ENCODE results near the gene TMEM175. TPM values are rescaled to one million over a fixed set of nuclear protein-coding genes. Genes with fewer than 3 reads are reported as not detected.

Gene TMEM175
- total and polyA plus RNA-seq, 2 of the 4 experiments (the other 2 are of a cell fraction): 7.7 to 41.9 TPM

DNA sequence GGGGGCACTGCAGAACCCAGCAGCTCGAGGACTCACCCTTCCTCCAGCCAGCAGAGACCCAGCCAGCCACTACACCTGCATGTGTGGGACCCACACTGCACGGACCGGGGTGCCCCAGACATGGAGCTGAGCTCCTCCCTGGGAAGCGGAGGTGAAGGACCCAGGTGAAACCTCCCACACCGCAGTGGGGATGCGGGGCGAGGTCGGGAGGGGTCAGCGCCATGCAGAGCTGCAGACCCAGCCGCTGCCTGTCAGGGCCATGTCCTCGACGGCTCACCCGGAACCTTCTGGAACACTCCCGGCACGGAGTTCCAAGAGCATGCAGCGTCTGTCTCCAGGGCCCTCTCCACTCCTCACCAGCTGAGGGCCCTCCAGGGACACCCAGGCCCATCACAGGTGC is 42.7 kb upstream of the TMEM175 start:
- Histone ChIP-seq H4K91ac (ENCODE audit: insufficient read depth, low read depth, low read length) (no peak overlapping the region), H3K79me1 (ENCODE audit: low read depth in 1 of 2, low read length in 2 of 2) (peaks cover 2 to 14% of the 10 kb centered on the region in 2 experiments; a peak in 3 of 4 replicates), H2BK15ac (ENCODE audit: low read depth, low read length) (no peak overlapping the region), H3K9me3 (ENCODE audit: control insufficient read depth, insufficient read depth, low read length) (no peaks in the 10 kb centered on the region), H3K36me3 (ENCODE audit: control insufficient read depth, insufficient read depth, low read length) (peaks cover 67% of the 10 kb centered on the region), H3K14ac (replicated peaks; ENCODE audit: low read depth, low read length) (no peak overlapping the region), H2BK20ac (ENCODE audit: low read depth, low read length) (no peak overlapping the region), H3K4me2 (ENCODE audit: low read depth, low read length) (no peak overlapping the region), H3K4ac (ENCODE audit: low read depth, low read length) (no peak overlapping the region), H3K27ac (ENCODE audit: insufficient read depth, low read length) (no peak overlapping the region), H3K23ac (ENCODE audit: low read depth, low read length) (no peak overlapping the region), H2AK9ac (replicated peaks; ENCODE audit: low read depth, low read length, poor library complexity) (no peak overlapping the region), H4K20me1 (ENCODE audit: insufficient read depth, low read length) (peaks cover 11% of the 10 kb centered on the region), H3K4me3 (ENCODE audit: insufficient read depth, low read depth, low read length) (no peak overlapping the region), H2BK120ac (ENCODE audit: low read depth, low read length) (no peak overlapping the region), H4K8ac (ENCODE audit: low read depth in 2 of 2, low read length in 2 of 2) (no peak overlapping the region), H2BK5ac (ENCODE audit: low read depth, low read length, poor library complexity, severe bottlenecking) (no peak overlapping the region), H3K9ac (ENCODE audit: low read depth, low read length) (no peak overlapping the region), H3K56ac (ENCODE audit: extremely low read depth, insufficient read depth, low read length) (no peak overlapping the region), H4K5ac (ENCODE audit: low read depth, low read length) (no peak overlapping the region), H3K9me1 (ENCODE audit: insufficient read depth, low read length) (peaks cover 8% of the 10 kb centered on the region), H2AFZ (replicated peaks; ENCODE audit: low read length, poor library complexity) (no peak overlapping the region), H3K4me1 (ENCODE audit: control insufficient read depth, insufficient read depth, low read length) (no peaks in the 10 kb centered on the region), H3K27me3 (ENCODE audit: control insufficient read depth, insufficient read depth, low read length) (no peaks in the 10 kb centered on the region), H2AK5ac (ENCODE audit: low read depth, low read length) (no peak overlapping the region), H3K18ac (ENCODE audit: low read depth, low read length) (no peak overlapping the region)
- ATAC-seq (ENCODE audit: low read depth): no peak
- TF ChIP-seq FOS (IDR thresholded peaks at IDR 0.05; ENCODE audit: low read depth, low read length) (no peak), MXI1 (IDR thresholded peaks at IDR 0.05; ENCODE audit: borderline replicate concordance, low read depth, low read length) (no peak), MAFK (IDR thresholded peaks at IDR 0.05; ENCODE audit: low read depth, low read length) (no peak), SMC3 (IDR thresholded peaks at IDR 0.05; ENCODE audit: low read depth, low read length) (no peak), POLR2A (IDR thresholded peaks at IDR 0.05; ENCODE audit: low read depth, low read length) (no peak), RCOR1 (IDR thresholded peaks at IDR 0.05; ENCODE audit: insufficient replicate concordance, low read length) (no peak), MAZ (IDR thresholded peaks at IDR 0.05; ENCODE audit: borderline replicate concordance, low read depth, low read length) (no peak), CHD1 (IDR thresholded peaks at IDR 0.05; ENCODE audit: low read depth, low read length) (no peak)
- TF ChIP-seq, protein P1, sequence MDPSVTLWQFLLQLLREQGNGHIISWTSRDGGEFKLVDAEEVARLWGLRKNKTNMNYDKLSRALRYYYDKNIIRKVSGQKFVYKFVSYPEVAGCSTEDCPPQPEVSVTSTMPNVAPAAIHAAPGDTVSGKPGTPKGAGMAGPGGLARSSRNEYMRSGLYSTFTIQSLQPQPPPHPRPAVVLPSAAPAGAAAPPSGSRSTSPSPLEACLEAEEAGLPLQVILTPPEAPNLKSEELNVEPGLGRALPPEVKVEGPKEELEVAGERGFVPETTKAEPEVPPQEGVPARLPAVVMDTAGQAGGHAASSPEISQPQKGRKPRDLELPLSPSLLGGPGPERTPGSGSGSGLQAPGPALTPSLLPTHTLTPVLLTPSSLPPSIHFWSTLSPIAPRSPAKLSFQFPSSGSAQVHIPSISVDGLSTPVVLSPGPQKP (IDR thresholded peaks at IDR 0.05; ENCODE audit: borderline replicate concordance, low read depth, low read length): no peak
- TF ChIP-seq, protein P2, sequence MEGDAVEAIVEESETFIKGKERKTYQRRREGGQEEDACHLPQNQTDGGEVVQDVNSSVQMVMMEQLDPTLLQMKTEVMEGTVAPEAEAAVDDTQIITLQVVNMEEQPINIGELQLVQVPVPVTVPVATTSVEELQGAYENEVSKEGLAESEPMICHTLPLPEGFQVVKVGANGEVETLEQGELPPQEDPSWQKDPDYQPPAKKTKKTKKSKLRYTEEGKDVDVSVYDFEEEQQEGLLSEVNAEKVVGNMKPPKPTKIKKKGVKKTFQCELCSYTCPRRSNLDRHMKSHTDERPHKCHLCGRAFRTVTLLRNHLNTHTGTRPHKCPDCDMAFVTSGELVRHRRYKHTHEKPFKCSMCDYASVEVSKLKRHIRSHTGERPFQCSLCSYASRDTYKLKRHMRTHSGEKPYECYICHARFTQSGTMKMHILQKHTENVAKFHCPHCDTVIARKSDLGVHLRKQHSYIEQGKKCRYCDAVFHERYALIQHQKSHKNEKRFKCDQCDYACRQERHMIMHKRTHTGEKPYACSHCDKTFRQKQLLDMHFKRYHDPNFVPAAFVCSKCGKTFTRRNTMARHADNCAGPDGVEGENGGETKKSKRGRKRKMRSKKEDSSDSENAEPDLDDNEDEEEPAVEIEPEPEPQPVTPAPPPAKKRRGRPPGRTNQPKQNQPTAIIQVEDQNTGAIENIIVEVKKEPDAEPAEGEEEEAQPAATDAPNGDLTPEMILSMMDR (conservative IDR thresholded peaks at IDR 0.05; ENCODE audit: low read depth, low read length): no peak
- DNase-seq: no peak
- BruUV-seq (replicated peaks): no TSS peak
- in situ Hi-C loops (cut with MboI; ENCODE audit: low sequenced_read_pairs): no loop called here
- 98% methylated on average over 11 of the region's 16 CpGs; no CpG with 5 or more reads in 1 of the 2 experiments for WGBS, 2 experiments (ENCODE audit: extremely low coverage in 2 of 2, insufficient read length in 1 of 2)
- dilution Hi-C loops (cut with HindIII; ENCODE audit: low sequenced_read_pairs, unreplicated experiment): no loop called here
- ChIA-PET POLR2A (ENCODE audit: unreplicated experiment) (no interaction called here), CTCF (no interaction called here)
- intact Hi-C loops (cut with micrococcal nuclease): no loop called here
